GM23338 (cell line): ENCODE results near the gene F12. TPM values are rescaled to one million over a fixed set of nuclear protein-coding genes. Genes with fewer than 3 reads are reported as not detected.

Experiments
- ATAC-seq: fragments of 200-7000 bp; cut with Tn5 transposase; 3 replicates; pipeline ENCODE4 v1.9.1; 2020
- DNase-seq: peaks from one replicate; pipeline ENCODE4 v3.0.0-alpha.2; 2015; ENCODE audit warnings: low spot score
- H2AFZ ChIP-seq: fragments of 200-600 bp; sonication (generic); 2 replicates; pipeline ENCODE4 v1.8.0; 2016; ENCODE audit warnings: antibody characterized with exemption, mild to moderate bottlenecking, moderate library complexity
- H3F3A ChIP-seq: fragments of 200-600 bp; sonication (generic); replicated peaks from 2 replicates; pipeline ENCODE4 v1.8.0; 2017; ENCODE audit warnings: antibody characterized with exemption, mixed run types, low read depth
- H3K27ac ChIP-seq: fragments of 200-600 bp; sonication (generic); 2 replicates; pipeline ENCODE4 v1.6.1; 2016; ENCODE audit warnings: low read depth
- H3K27me3 ChIP-seq: fragments of 200-600 bp; sonication (generic); 2 replicates; pipeline ENCODE4 v1.8.0; 2016; ENCODE audit warnings: mild to moderate bottlenecking, mixed run types, moderate library complexity; ENCODE audit not compliant: insufficient read depth
- H3K36me3 ChIP-seq: fragments of 200-600 bp; sonication (generic); 2 replicates; pipeline ENCODE4 v1.8.0; 2016; ENCODE audit warnings: mild to moderate bottlenecking; ENCODE audit not compliant: insufficient read depth
- H3K4me1 ChIP-seq: fragments of 200-600 bp; sonication (generic); 2 replicates; pipeline ENCODE4 v1.8.0; 2016; ENCODE audit warnings: mild to moderate bottlenecking, moderate library complexity; ENCODE audit not compliant: insufficient read depth
- H3K4me2 ChIP-seq: fragments of 200-600 bp; sonication (generic); 2 replicates; pipeline ENCODE4 v1.7.1; 2017; ENCODE audit warnings: mixed run types
- H3K4me3 ChIP-seq: fragments of 200-600 bp; sonication (generic); 2 replicates; pipeline ENCODE4 v1.6.1; 2016; ENCODE audit warnings: mixed run types
- H3K79me2 ChIP-seq: fragments of 200-600 bp; sonication (generic); replicated peaks from 2 replicates; pipeline ENCODE4 v1.8.0; 2017; ENCODE audit warnings: mild to moderate bottlenecking; ENCODE audit not compliant: insufficient read depth
- H3K9me2 ChIP-seq: fragments of 200-600 bp; sonication (generic); 2 replicates; pipeline ENCODE4 v1.8.0; 2017; ENCODE audit not compliant: insufficient read depth
- H4K20me1 ChIP-seq: fragments of 200-600 bp; sonication (generic); replicated peaks from 2 replicates; pipeline ENCODE4 v1.8.0; 2017; ENCODE audit warnings: mild to moderate bottlenecking; ENCODE audit not compliant: insufficient read depth
- H3K27ac Mint-ChIP-seq: 2 replicates; pipeline ENCODE4 v1.8.0; 2020; ENCODE audit warnings: inconsistent platforms, mild to moderate bottlenecking, moderate library complexity, mixed read lengths
- H3K27me3 Mint-ChIP-seq: 3 replicates; pipeline ENCODE4 v1.8.0; 2022; ENCODE audit warnings: low read depth, mild to moderate bottlenecking, moderate library complexity, mixed read lengths, inconsistent platforms; ENCODE audit not compliant: insufficient read depth, poor library complexity
- H3K36me3 Mint-ChIP-seq: 3 replicates; pipeline ENCODE4 v1.8.0; 2021; ENCODE audit warnings: low read depth, mild to moderate bottlenecking, inconsistent platforms, moderate library complexity, mixed read lengths
- H3K4me1 Mint-ChIP-seq: 3 replicates; pipeline ENCODE4 v1.8.0; 2020; ENCODE audit warnings: mild to moderate bottlenecking, inconsistent platforms, mixed read lengths
- H3K4me3 Mint-ChIP-seq: 3 replicates; pipeline ENCODE4 v1.8.0; 2021; ENCODE audit warnings: moderate library complexity, mild to moderate bottlenecking, inconsistent platforms, mixed read lengths
- H3K9me3 Mint-ChIP-seq: 3 replicates; pipeline ENCODE4 v1.8.0; 2020; ENCODE audit warnings: moderate library complexity, mild to moderate bottlenecking, inconsistent platforms, mixed read lengths
- CTCF ChIP-seq, 2 experiments: fragments of 200-600 bp in 1 of 2; sonication (generic) in 1 of 2; conservative IDR thresholded peaks; 2 replicates each; pipeline versions ENCODE4 v1.5.1 to v1.6.1; 2016 to 2017; ENCODE audit warnings: antibody characterized with exemption in 2 of 2, low read depth in 2 of 2, mild to moderate bottlenecking in 2 of 2, moderate library complexity in 1 of 2
- ETS1 ChIP-seq: IDR thresholded peaks from 2 replicates; pipeline ENCODE4 v1.6.1; 2016; ENCODE audit warnings: antibody characterized with exemption
- EZH2 ChIP-seq: fragments of 200-600 bp; sonication (generic); IDR thresholded peaks from one replicate; pipeline ENCODE4 v1.8.0; 2017; ENCODE audit warnings: antibody characterized with exemption, mild to moderate bottlenecking, low read depth; ENCODE audit not compliant: unreplicated experiment
- REST ChIP-seq: IDR thresholded peaks from one replicate; pipeline ENCODE4 v1.6.1; 2018; ENCODE audit warnings: antibody characterized with exemption; ENCODE audit not compliant: unreplicated experiment
- STAT1 ChIP-seq: IDR thresholded peaks from one replicate; pipeline ENCODE4 v1.6.1; 2016; ENCODE audit warnings: antibody characterized with exemption; ENCODE audit not compliant: unreplicated experiment
- polyA plus RNA-seq: library from polyadenylated mRNA; unstranded; fragments of >200 nt; fragmentation: Nextera tagmentation; extraction: Ambion mirVana; gene quantifications from 2 replicates; pipeline ENCODE4 v1.2.1, GENCODE V29; 2016
- total RNA-seq: library from RNA; depleted of rRNA; stranded (reverse); fragments of >200 nt; shearing (Covaris generic); gene quantifications from 2 replicates; pipeline ENCODE4 v1.2.3, GENCODE V29; 2014

Gene F12
- total and polyA plus RNA-seq, 2 experiments from 2014 or later, result 2.9 to 8.0 TPM

GRCh38 chr5:177403792-177404640, 5.3 kb downstream of the F12 start:
- H3K36me3 ChIP-seq, result no peaks in the 10 kb centered on the region
- peaks cover 6% of the 10 kb centered on the region; the same call in 1 of the 2 replicates for H3K4me1 ChIP-seq
- no peak overlapping the region for H3K27ac ChIP-seq
- H3K4me3 ChIP-seq, result peak overlapping the region; percentile 71
- Mint-ChIP-seq H3K4me1 (peaks cover 12% of the 10 kb centered on the region; the same call in 2 of the 3 replicates), H3K27me3 (peaks cover 64% of the 10 kb centered on the region), H3K4me3 (peak overlapping the region; percentile 78), H3K36me3 (no peaks in the 10 kb centered on the region), H3K9me3 (no peaks in the 10 kb centered on the region), H3K27ac (no peak overlapping the region)
- H3K4me2 ChIP-seq, result peak overlapping the region; percentile 90
- no peaks in the 10 kb centered on the region for H3K79me2 ChIP-seq
- H3F3A ChIP-seq, result peaks cover 23% of the 10 kb centered on the region
- H3K27me3 ChIP-seq, result peaks cover 84% of the 10 kb centered on the region
- DNase-seq, result peak; percentile 80
- no peaks in the 10 kb centered on the region for H4K20me1 ChIP-seq
- peak; percentile 54 for ATAC-seq
- H2AFZ ChIP-seq, result peak overlapping the region; percentile 99
- H3K9me2 ChIP-seq, result peaks cover 3% of the 10 kb centered on the region; the same call in 1 of the 2 replicates
- TF ChIP-seq EZH2, result peak; percentile 24
- TF ChIP-seq STAT1, result no peak
- peak; percentile 31 to 73; a peak in 3 of 4 replicates for TF ChIP-seq CTCF (conservative IDR thresholded peaks at IDR 0.05; ENCODE audit: low read depth in 2 of 2)

- peaks cover 3% of the 10 kb centered on the region; the same call in 1 of the 2 replicates for H3K9me2 ChIP-seq
- H2AFZ ChIP-seq, result peak overlapping the region; percentile 99
- H3K27ac ChIP-seq, result no peak overlapping the region
- peaks cover 6% of the 10 kb centered on the region; the same call in 1 of the 2 replicates for H3K4me1 ChIP-seq
- H3K4me1 Mint-ChIP-seq, result peaks cover 18% of the 10 kb centered on the region; the same call in 2 of the 3 replicates
- no peaks in the 10 kb centered on the region for H3K36me3 Mint-ChIP-seq
- peaks cover 23% of the 10 kb centered on the region for H3F3A ChIP-seq
- H3K4me3 ChIP-seq, result peak overlapping the region; percentile 71
- no peak overlapping the region for H3K27ac Mint-ChIP-seq
- DNase-seq, result peak; percentile 65
- peak overlapping the region; percentile 90 for H3K4me2 ChIP-seq
- peak; percentile 19 for ATAC-seq
- no peaks in the 10 kb centered on the region for H3K79me2 ChIP-seq
- H3K4me3 Mint-ChIP-seq, result peak overlapping the region; percentile 78
- no peaks in the 10 kb centered on the region for H4K20me1 ChIP-seq
- no peaks in the 10 kb centered on the region for H3K36me3 ChIP-seq
- H3K27me3 ChIP-seq, result peaks cover 84% of the 10 kb centered on the region
- peaks cover 64% of the 10 kb centered on the region for H3K27me3 Mint-ChIP-seq
- no peaks in the 10 kb centered on the region for H3K9me3 Mint-ChIP-seq
- TF ChIP-seq REST, result no peak
- TF ChIP-seq ETS1, result no peak
Measured at GRCh38 chr5:177403102-177403791, 6.1 kb downstream of the F12 start.
